Chondrocyte (in vitro differentiated cells): ENCODE measurements around the gene NOXA1. TPM values are rescaled to one million over a fixed set of nuclear protein-coding genes. Genes with fewer than 3 reads are reported as not detected.

Experiments used
- DNase-seq: peaks from one replicate; pipeline ENCODE4 v3.0.0; 2021; ENCODE audit warnings: mixed read lengths, low spot score
- H3K27ac Mint-ChIP-seq: one replicate; pipeline ENCODE4 v1.8.0; 2021; ENCODE audit warnings: mild to moderate bottlenecking, moderate library complexity, mixed read lengths; ENCODE audit not compliant: unreplicated experiment
- H3K27me3 Mint-ChIP-seq: 2 replicates; pipeline ENCODE4 v1.8.0; 2021; ENCODE audit warnings: low read depth, mixed read lengths
- H3K36me3 Mint-ChIP-seq: 2 replicates; pipeline ENCODE4 v1.8.0; 2021; ENCODE audit warnings: low read depth, mixed read lengths
- H3K4me1 Mint-ChIP-seq: 2 replicates; pipeline ENCODE4 v1.8.0; 2021; ENCODE audit warnings: low read depth, mild to moderate bottlenecking, mixed read lengths
- H3K4me3 Mint-ChIP-seq: one replicate; pipeline ENCODE4 v1.8.0; 2021; ENCODE audit warnings: mild to moderate bottlenecking, moderate library complexity, mixed read lengths; ENCODE audit not compliant: unreplicated experiment
- H3K9me3 Mint-ChIP-seq: 2 replicates; pipeline ENCODE4 v1.8.0; 2021; ENCODE audit warnings: low read depth, mixed read lengths
- CTCF ChIP-seq: fragments of 200-600 bp; sonication (generic); IDR thresholded peaks from 2 replicates; pipeline ENCODE4 v1.5.0; 2021; ENCODE audit warnings: antibody characterized with exemption, mild to moderate bottlenecking, moderate library complexity
- total RNA-seq: library from RNA; stranded (reverse); gene quantifications from 3 replicates; pipeline ENCODE4 v1.2.1, GENCODE V29; 2021

The NOXA1 gene
- total RNA-seq, 1 donor from 2014 or later: 2.0 TPM

DNA sequence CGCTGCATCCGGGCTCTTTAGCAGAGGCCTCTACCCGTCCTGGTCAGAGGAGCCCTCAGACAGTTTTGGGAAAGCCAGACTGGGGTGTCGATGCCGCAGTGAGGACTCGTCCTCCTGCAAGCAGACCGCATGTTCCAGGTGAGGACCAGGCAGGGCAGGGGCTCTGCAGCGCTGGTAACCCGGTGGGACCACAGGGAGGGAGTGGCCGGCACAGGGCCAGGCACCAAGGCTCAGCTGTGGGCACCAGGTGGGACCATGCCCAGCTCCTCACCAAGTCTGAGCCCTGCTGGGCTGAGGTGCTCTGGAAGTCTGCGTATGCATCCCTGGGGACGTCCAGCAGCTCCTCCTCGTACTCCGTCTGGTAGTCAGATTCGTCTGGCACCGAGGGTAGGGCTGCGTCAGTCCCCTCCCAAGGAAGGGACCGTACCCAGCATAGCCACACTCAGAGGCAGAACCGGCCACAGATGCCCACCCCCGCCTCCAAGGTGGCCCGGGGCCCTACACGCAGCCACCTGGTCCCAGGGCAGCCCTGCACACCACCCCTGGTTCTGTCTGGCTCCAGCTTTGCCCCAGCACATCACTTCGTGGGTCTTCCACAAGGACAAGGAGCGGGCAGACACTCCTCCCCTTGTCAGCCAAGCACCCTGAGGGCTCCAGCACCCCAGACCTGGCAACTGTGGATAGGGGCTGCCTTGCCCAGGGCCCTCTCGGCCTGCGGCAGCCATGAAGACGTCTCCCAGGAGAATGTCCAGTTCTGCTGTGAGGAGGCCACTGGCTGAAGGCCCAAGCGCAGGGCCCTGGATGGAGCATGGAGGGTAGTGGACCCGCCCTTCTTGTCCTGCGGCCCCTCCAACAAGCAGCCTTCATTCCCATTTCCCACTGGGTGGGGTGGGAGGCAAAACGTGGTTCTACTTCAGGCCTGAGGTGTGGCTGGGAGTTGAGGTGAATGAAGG is 37.4 kb downstream of the NOXA1 start:
- TF ChIP-seq CTCF: no peak
- H3K4me3 Mint-ChIP-seq: no peak overlapping the region

DNA sequence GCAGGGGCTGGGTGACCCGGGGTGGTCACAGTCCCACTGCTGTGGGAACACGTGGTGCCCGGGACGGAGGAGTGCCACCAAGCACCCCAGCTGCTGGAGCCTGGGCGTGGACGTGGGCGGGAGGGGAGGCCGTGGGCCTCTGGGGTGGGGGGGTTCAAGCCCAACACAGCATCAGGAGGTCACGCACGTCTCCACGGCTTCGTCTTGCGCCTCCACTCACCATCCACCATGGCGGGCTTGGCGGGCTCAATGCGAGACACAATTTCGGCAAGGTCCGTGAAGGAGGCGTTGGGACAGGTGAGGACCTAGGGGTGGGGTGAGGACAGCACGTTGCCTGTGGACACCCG is 38.1 kb downstream of the NOXA1 start:
- H3K4me3 Mint-ChIP-seq: no peak overlapping the region
- no peak for TF ChIP-seq CTCF
- H3K36me3 Mint-ChIP-seq: peaks cover 1% of the 10 kb centered on the region
- no peaks in the 10 kb centered on the region for H3K9me3 Mint-ChIP-seq
- H3K27ac Mint-ChIP-seq: no peak overlapping the region
- H3K4me1 Mint-ChIP-seq: peaks cover 17% of the 10 kb centered on the region
- DNase-seq: no peak
- no peaks in the 10 kb centered on the region for H3K27me3 Mint-ChIP-seq

More for the DNA sequence above, 37.4 kb downstream of the NOXA1 start:
- no peaks in the 10 kb centered on the region for H3K27me3 Mint-ChIP-seq
- H3K27ac Mint-ChIP-seq: no peak overlapping the region
- no peaks in the 10 kb centered on the region for H3K9me3 Mint-ChIP-seq
- peaks cover 23% of the 10 kb centered on the region for H3K4me1 Mint-ChIP-seq
- peaks cover 1% of the 10 kb centered on the region for H3K36me3 Mint-ChIP-seq
- DNase-seq: no peak

DNA sequence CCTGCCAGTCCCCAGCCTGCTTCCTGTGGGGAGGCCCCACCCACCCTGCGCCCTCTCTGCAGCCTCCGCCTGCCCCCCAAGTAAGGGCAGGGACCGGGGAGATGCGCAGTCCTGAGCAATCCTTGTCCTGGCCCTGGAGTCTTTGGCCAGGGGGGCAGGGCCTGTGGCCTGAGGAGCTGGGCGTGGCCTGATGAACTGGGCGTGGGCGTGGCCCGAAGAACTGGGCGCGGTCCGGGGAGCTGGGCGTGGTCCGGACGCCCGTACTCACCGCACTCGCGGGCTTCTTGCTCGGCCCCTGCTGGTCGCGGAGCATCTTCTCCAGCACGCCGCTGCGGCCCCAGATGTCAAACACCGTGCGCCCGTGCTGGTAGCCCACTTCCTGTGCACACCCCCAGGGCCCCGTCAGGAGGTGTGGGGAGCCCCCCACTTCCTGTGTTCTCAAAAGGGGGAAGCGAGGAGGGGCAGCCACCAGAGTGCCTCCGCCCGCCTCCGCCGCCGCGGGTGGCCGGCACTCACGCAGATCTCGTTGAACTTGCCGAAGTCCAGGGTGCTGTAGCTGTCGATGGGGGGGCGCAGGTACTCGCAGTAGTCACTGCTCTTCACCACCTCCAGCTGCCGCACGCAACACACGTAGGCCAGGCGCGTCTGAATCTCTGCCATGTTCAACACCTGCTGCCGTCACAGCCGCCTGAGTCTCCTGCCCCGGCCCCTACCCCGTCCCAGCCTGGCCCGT is 38.6 kb downstream of the NOXA1 start:
- TF ChIP-seq CTCF: peak; percentile 32
- Mint-ChIP-seq H3K36me3 (peaks cover under 1% of the 10 kb centered on the region), H3K27ac (no peak overlapping the region), H3K4me3 (no peak overlapping the region), H3K27me3 (no peaks in the 10 kb centered on the region), H3K4me1 (peaks cover 11% of the 10 kb centered on the region), H3K9me3 (no peaks in the 10 kb centered on the region)
- DNase-seq: no peak

DNA sequence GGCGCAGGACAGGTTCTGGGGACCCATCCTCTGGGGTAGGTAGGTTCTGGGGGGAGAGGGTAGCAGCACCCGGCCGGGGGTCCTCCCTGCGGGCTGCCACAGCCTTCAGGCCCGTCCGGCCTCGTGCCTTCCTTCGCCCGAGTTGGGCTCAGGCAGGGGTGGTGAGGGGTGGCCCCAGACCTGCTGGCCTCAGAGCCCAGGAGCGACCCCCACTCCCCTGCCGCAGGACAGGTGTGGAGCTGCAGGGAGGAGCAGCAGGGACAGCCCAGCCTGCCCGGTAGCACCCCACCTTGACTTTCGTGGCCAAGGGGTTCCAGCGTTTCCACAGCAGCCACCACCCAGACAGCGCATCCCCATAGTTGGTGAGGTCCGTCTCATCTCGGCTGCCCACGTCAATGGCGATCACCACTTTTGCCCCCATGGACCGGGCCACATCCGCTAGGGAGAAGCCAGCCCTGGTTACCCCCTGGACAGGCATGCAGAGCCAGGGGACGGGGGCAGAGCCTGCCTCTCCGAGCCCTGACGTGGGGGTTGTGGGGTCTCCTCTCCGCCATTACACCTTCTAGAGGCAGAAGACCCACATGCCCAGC is 39.3 kb downstream of the NOXA1 start:
- Mint-ChIP-seq H3K4me1 (peaks cover 5% of the 10 kb centered on the region), H3K4me3 (no peak overlapping the region), H3K9me3 (no peaks in the 10 kb centered on the region), H3K27me3 (no peaks in the 10 kb centered on the region), H3K27ac (no peak overlapping the region), H3K36me3 (no peaks in the 10 kb centered on the region)
- TF ChIP-seq CTCF: no peak
- no peak for DNase-seq
